A673 (cell line): ENCODE results near the gene FAM114A2. TPM values are rescaled to one million over a fixed set of nuclear protein-coding genes. Genes with fewer than 3 reads are reported as not detected.

Experiments
- BruUV-seq: library from RNA; stranded (reverse); fragments of 400-500 nt; replicated peaks from 2 replicates; lab custom pipeline; 2021; lab: Mats Ljungman, UMichigan
- CTCF ChIA-PET: fragments of 300-600 bp; sonication (Branson Sonifier 250); formaldehyde crosslinking; loops from one replicate; lab custom pipeline; 2022; ENCODE audit warnings: antibody characterized with exemption; lab: Charles Lee
- POLR2A ChIA-PET: fragments of 300-600 bp; sonication (Branson Sonifier 250); formaldehyde crosslinking; loops from one replicate; lab custom pipeline; 2022; ENCODE audit warnings: antibody characterized with exemption; ENCODE audit not compliant: low non-redundant PET; lab: Charles Lee
- DNase-seq: peaks from one replicate; pipeline ENCODE4 v3.0.0-alpha.2; 2015; ENCODE audit warnings: low spot score
- H3K27ac ChIP-seq: fragments of 200-600 bp; sonication (generic); 2 replicates; pipeline ENCODE4 v1.5.1; 2016; ENCODE audit warnings: mixed run types, low read depth, mild to moderate bottlenecking, mixed read lengths, antibody characterized with exemption, low read length; ENCODE audit not compliant: poor library complexity, severe bottlenecking
- H3K27me3 ChIP-seq: fragments of 200-600 bp; sonication (generic); replicated peaks from 2 replicates; pipeline ENCODE4 v1.6.1; 2017; ENCODE audit warnings: mixed run types, low read depth, mild to moderate bottlenecking, mixed read lengths, antibody characterized with exemption, low read length; ENCODE audit not compliant: insufficient read depth, poor library complexity
- H3K36me3 ChIP-seq: fragments of 200-600 bp; sonication (generic); 2 replicates; pipeline ENCODE4 v1.6.1; 2016; ENCODE audit warnings: mixed run types, mild to moderate bottlenecking, mixed read lengths, antibody characterized with exemption, low read length; ENCODE audit not compliant: insufficient read depth, poor library complexity, severe bottlenecking
- H3K4me1 ChIP-seq: fragments of 200-600 bp; sonication (generic); 2 replicates; pipeline ENCODE4 v1.6.1; 2017; ENCODE audit warnings: mixed run types, mild to moderate bottlenecking, mixed read lengths, antibody characterized with exemption, low read length; ENCODE audit not compliant: insufficient read depth, poor library complexity, severe bottlenecking
- H3K4me3 ChIP-seq: fragments of 200-600 bp; sonication (generic); 2 replicates; pipeline ENCODE4 v1.5.1; 2016; ENCODE audit warnings: low read depth, mixed run types, mild to moderate bottlenecking, mixed read lengths, low read length; ENCODE audit not compliant: poor library complexity, severe bottlenecking
- H3K9me3 ChIP-seq: fragments of 200-600 bp; sonication (generic); 2 replicates; pipeline ENCODE4 v1.6.1; 2016; ENCODE audit warnings: mixed run types, low read depth, mild to moderate bottlenecking, mixed read lengths, antibody characterized with exemption, low read length; ENCODE audit not compliant: poor library complexity, severe bottlenecking
- CTCF ChIP-seq: fragments of 300-800, 200-600 bp; sonication (generic); conservative IDR thresholded peaks from 2 replicates; pipeline ENCODE4 v1.5.1; 2017; ENCODE audit warnings: low read depth, mild to moderate bottlenecking, antibody characterized with exemption, low read length, moderate library complexity, mixed read lengths
- EZH2 ChIP-seq: fragments of 200-600 bp; sonication (generic); IDR thresholded peaks from 2 replicates; pipeline ENCODE4 v1.6.1; 2017; ENCODE audit warnings: borderline replicate concordance, low read depth, mild to moderate bottlenecking, mixed read lengths, antibody characterized with exemption, low read length; ENCODE audit not compliant: poor library complexity, severe bottlenecking
- intact Hi-C: fragments of 100-400 bp; cut with micrococcal nuclease; formaldehyde crosslinking; loops from one replicate; pipeline ENCODE4 v1.10.0; 2022; ENCODE audit not compliant: unreplicated experiment
- total RNA-seq: library from RNA; stranded (reverse); gene quantifications from 2 replicates; pipeline ENCODE4 v1.2.3, GENCODE V29; 2021

FAM114A2 gene
- total RNA-seq, 1 experiment from 2014 or later = 23.5 TPM

DNA sequence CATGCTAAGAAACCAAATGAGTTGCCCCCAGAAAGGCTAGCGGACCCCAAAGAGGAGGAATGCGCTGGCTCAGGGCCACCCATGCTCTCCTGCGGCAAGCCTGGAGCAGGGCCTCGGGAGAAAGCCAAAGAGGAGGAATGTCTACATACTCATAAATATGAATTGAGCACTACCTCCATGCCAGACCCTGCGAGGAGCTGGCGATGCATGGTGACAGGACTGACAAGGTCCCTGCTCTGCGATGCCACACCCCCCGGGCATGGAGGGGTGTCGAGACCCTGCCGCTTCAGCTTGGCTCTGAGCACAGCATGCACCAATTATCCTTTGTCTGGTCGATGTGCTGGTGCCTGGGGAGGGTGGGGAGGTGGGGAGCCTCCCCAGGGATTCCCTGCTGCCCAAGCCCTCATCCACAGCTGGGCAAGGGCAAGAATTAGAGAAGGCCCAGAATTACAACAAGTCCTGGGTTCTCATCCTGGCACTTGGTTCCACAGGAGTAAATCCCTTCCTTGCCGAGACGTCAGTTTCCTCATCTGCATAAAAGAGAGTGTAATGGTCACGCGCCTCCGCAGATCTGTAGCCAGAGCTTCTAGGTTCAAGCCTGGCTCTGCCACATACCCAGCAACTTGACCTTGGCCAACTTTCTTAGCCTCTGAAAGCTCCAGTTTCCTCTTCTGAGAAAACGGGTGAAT, 74.4 kb downstream of the FAM114A2 start:
- DNase-seq = no peak
- intact Hi-C loops = loop anchor here (2.0 to 10.0 kb wide), 2 partner anchors 468 to 1400 kb away; no protein-coding TSS in a partner anchor
- Histone ChIP-seq H3K4me1 (no peaks in the 10 kb centered on the region), H3K36me3 (no peaks in the 10 kb centered on the region), H3K27me3 (no peaks in the 10 kb centered on the region), H3K4me3 (no peak overlapping the region), H3K9me3 (no peaks in the 10 kb centered on the region), H3K27ac (no peak overlapping the region)
- CTCF ChIA-PET = interaction anchor here (0.5 to 2.0 kb wide), 10 partner anchors 12 to 1614 kb away, joined by 3 to 10 read pairs (median 4); no protein-coding TSS in a partner anchor
- POLR2A ChIA-PET = no interaction called here
- no peak for TF ChIP-seq CTCF
- no peak for TF ChIP-seq EZH2
- BruUV-seq = no TSS peak

DNA sequence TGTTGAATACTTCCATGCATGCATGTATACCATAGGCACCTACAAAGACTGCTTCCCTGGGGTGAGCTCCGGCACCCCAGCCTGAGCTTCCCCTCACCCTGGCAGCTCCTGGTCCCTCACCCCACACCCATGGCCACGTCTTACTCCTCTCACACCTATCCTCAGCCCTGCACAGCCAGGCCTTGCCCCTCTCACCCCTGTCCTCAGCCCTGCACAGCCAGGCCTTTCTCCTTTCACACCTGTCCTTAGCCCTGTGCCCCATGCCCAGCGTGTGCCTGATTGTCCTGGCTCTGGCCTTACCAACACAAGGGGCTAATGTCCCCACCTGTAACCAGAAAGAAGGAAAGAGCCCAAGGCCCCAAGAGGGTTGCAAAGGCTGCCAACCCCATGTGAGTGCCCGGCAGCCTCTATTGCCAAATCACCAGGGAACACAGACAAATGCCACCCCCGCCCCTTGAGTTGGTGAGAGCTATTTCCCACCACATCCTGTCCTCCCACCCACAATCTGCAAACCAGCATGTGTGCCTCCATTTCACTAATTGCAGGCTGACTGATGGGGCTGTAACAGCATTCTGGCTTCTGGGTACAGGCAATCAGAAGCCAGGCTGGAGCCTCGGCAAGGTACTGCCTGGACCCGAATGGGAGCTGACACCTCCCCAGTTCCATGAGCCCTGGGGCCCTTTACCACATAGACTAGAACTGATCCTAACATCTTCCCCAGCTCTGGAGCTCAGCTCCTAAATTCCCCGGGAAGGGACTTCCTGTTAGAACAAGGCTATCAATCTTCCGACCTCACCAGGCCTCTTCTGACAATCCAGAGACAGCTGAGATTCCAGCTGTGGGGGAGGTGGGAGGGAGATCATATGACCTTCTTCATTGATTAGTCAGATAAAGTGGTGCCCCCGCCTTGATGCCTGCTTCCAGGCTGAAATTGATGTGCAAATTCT, 78.2 kb downstream of the FAM114A2 start:
- TF ChIP-seq EZH2 (no peak), CTCF (no peak)
- DNase-seq = peak; percentile 10
- H3K9me3 ChIP-seq = no peaks in the 10 kb centered on the region
- no TSS peak for BruUV-seq
- no peaks in the 10 kb centered on the region for H3K36me3 ChIP-seq
- ChIA-PET POLR2A (no interaction called here), CTCF (no interaction called here)
- no peak overlapping the region for H3K4me3 ChIP-seq
- no peaks in the 10 kb centered on the region for H3K27me3 ChIP-seq
- no peaks in the 10 kb centered on the region for H3K4me1 ChIP-seq
- no peak overlapping the region for H3K27ac ChIP-seq
- intact Hi-C loops = loop anchor here (10.0 kb wide), 1 partner anchor 1396 kb away; no protein-coding TSS in a partner anchor

GRCh38 chr5:153959134-153959957, 79.4 kb downstream of the FAM114A2 start:
- intact Hi-C loops = no loop called here
- Histone ChIP-seq H3K36me3 (no peaks in the 10 kb centered on the region), H3K27ac (no peak overlapping the region), H3K4me1 (no peaks in the 10 kb centered on the region), H3K4me3 (no peak overlapping the region), H3K27me3 (no peaks in the 10 kb centered on the region), H3K9me3 (no peaks in the 10 kb centered on the region)
- no peak for DNase-seq
- BruUV-seq = no TSS peak
- TF ChIP-seq CTCF (no peak), EZH2 (no peak)
- POLR2A ChIA-PET = no interaction called here
- CTCF ChIA-PET = interaction anchor here (0.6 kb wide), 1 partner anchor 16 kb away, joined by 3 read pairs; no protein-coding TSS in a partner anchor
